ENCODE data around the gene ABHD16A. TPM values are rescaled to one million over a fixed set of nuclear protein-coding genes. Genes with fewer than 3 reads are reported as not detected.

ABHD16A gene
- total RNA-seq, 1 donor from 2014 or later, result 66.9 TPM

- peak; percentile 90 for DNase-seq
These were observed 42.5 kb downstream of the ABHD16A start, which contains the start of gene C6orf47 for GRCh38 chr6:31660381-31661261. Gene C6orf47 (minus strand): TSS chr6:31660778. CDS start chr6:31659947, 831 bp downstream.

- DNase-seq, result peak; percentile 50
These were observed 43.3 kb downstream of the ABHD16A start for GRCh38 chr6:31659649-31660380.

GRCh38 chr6:31658983-31659648 lies 44.0 kb downstream of the ABHD16A start:
- no peak for DNase-seq

GRCh38 chr6:31658158-31658688 lies 44.9 kb downstream of the ABHD16A start:
- DNase-seq, result no peak

- DNase-seq, result no peak
These were observed 45.5 kb downstream of the ABHD16A start for GRCh38 chr6:31657406-31658157.

GRCh38 chr6:31655349-31656237 lies 47.5 kb downstream of the ABHD16A start, which contains the start of gene APOM:
Gene APOM (plus strand): TSS chr6:31655894. CDS start chr6:31655967, 73 bp downstream.
- DNase-seq, result no peak

DNA sequence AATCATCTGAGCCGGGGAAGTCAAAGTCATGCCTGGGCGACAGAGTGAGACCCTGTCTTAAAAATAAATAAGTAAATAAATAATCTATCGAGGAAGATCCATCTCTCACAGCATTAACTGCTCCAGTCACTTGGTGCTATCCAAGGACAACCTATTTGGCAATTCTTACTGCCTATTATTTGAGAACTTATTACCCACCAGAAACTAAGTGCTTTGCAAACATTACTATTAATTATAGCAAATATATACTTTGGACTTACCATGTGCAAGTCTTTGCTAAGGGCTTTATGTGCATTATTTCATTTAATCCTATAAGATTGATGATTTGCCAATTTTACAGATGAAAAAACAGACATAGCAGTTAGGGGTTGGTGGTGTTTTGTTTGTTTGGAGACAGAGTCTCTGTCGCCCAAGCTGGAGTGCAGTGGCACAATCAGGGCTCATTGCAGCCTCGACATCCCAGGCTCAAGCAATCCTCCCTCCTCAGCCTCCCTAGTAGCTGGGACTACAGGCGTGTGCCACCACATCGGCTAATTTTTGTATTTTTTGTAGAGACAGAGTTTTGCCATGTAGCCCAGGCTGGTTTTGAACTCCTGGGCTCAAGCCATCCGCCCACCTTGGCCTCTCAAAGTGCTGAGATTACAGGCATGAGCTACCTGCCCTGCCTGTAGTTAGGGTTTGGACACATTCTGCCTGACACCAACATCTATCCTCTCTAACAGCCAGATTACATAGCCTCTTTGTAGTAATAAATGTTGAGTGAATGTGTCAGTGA lies 48.4 kb downstream of the ABHD16A start:
- no peak for DNase-seq

- peak; percentile 90 for DNase-seq
These were observed 50.0 kb downstream of the ABHD16A start for GRCh38 chr6:31652925-31653724.

GRCh38 chr6:31651602-31652191 lies 51.4 kb downstream of the ABHD16A start:
- DNase-seq, result peak; percentile 91

DNA sequence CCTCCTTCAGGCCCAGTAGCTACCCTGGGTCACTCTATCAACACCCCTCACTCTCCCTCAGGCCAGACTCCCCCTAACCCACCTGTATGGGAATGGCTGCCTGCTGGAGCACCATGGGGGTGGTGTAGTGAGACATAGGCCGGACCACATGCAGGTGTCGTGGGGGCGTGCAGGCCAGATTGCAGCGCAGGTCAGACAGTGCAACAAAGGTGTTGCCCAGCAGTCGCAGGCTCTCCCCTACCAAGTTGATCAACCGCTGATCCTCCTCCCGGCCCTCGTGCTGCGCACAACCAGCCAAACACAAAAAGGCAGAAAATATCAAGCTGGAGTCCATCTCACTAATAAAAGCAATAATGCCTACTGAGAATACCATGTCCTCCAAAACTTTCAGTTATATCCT lies 57.8 kb downstream of the ABHD16A start:
- DNase-seq, result no peak

DNA sequence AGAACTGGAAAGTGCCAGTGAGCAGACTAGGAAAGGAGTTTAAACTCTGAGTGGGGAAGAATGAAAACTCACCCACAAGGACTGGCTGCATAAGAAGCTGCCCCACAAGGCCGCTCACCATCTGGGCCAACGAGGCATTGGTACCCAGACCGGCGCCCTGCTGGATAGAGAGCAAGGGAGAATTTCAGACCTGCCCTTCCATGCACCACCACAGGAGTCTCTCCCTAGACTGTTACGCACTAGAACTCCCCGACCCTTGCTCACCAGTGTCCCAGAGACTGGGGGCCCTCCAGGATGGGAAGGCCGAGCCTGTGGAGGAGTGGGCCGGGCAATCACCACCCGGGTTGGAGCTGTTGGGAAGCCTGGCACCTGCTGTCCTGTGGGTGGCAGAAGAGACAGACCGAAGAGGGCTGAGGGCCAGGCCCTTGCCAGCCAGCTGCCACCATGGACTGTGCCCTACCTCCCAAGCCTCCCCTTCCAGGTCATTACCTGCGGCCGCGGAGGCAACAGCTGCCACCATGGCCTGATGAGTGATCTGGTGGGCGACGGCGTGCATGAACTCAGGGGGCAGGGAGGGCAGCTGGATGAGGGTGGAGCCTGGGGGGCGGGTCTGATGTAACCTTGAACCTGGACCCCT lies 59.2 kb downstream of the ABHD16A start:
- DNase-seq, result no peak

DNA sequence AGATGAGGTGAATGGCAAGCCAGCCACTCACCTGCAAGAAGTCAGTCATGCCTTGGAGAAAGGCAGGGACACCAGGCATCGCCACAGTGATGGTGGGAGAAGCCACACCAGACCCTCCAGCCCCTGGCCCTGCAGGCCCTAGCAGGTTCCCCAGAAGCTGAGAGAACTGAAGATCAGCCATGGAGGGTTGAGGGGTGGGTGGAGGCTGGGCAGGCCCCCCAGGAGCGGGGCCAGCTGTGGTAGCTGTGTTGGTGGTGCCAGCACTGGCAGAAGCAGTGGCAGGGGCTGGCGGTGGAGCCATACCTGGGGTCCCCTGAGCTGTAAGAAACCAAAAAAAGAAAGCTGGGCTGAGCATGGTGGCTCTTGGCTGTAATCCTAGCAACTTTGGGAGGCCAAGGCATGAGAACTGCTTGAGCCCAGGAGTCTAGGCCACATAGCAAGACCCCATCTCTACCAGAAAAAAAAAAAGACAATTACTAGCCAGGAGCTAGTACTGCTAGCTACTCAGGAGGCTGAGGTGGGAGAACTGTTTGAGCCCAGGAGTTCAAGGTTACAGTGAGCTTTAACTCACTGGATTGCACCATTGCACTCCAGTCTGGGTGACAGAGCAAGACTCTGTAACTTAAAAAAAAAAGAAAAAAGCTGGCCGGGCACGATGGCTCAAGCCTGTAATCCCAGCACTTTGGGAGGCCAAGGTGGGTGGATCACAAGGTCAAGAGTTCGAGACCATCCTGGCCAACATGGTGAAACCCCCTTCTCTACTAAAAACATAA lies 60.1 kb downstream of the ABHD16A start:
- DNase-seq, result no peak

DNA sequence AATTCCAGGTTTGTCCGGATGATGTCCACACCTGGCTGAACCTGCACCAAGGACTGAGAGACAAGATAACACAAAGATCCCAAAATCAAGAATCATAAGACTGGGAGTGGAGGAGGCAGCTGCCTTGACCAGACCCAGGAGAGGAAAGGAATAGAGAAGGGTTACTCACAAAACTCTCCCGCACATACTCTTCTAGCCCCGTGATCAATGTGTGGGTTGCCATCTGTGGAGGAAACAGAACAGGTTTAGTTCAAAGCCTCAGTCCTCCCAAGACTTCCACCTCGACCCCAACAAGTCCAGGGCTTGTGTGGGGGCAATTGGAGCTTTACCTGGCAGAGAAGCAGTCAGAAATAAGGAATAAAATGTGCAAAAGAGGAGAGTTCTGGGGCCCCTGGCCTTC lies 61.8 kb downstream of the ABHD16A start:
- no peak for DNase-seq

GRCh38 chr6:31640612-31641011 lies 62.5 kb downstream of the ABHD16A start:
- DNase-seq, result no peak

GRCh38 chr6:31639449-31639861 lies 63.7 kb downstream of the ABHD16A start:
- DNase-seq, result peak; percentile 68

DNA sequence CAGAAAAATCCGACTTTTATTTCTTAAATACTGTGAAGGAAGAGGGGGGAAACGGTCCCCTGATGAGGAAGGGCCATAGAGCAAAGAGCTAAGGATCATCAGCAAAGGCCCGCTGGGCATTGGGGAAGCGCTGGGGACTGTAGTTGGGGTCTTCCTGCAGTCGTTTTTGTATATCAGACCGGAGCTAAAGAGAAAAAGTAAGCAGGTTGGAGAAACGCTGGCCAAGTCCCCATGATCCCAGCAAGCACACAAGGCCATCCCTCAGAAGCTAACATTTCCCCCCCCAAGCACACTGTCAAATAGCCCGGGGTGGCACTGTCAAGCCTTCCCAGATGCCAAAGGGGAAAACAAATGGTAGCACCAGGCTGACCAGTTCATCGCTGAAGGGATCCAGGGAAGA lies 64.1 kb downstream of the ABHD16A start:
- DNase-seq, result no peak
